GM12878 (cell line): ENCODE measurements around the gene FGGY. TPM values are rescaled to one million over a fixed set of nuclear protein-coding genes. Genes with fewer than 3 reads are reported as not detected.

ENCODE experiments used
- ATAC-seq: fragments of 200-7000 bp; cut with Tn5 transposase; 3 replicates; pipeline ENCODE4 v1.9.1; 2020; ENCODE audit warnings: mild to moderate bottlenecking, moderate library complexity
- BruUV-seq: library from RNA; stranded (reverse); fragments of 400-500 nt; replicated peaks from 2 replicates; lab custom pipeline; 2021; lab: Mats Ljungman, UMichigan
- CTCF ChIA-PET: fragments of 300-600 bp; sonication (Branson Sonifier 250); formaldehyde crosslinking; extraction: SDS; loops from one replicate; lab custom pipeline; 2021; ENCODE audit warnings: inconsistent platforms; lab: Yijun Ruan, JAX
- POLR2A ChIA-PET: fragments of 350-600 bp; formaldehyde crosslinking; extraction: SDS; loops from one replicate; lab custom pipeline; 2021; ENCODE audit warnings: inconsistent platforms; lab: Charles Lee
- RAD21 ChIA-PET: fragments of 300-600 bp; sonication (Branson Sonifier 250); formaldehyde crosslinking; loops from one replicate; lab custom pipeline; 2023; ENCODE audit warnings: antibody characterized with exemption; ENCODE audit not compliant: unreplicated experiment; lab: Charles Lee
- SMC1A ChIA-PET: fragments of 300-600 bp; sonication (Branson Sonifier 250); formaldehyde crosslinking; loops from one replicate; lab custom pipeline; 2023; ENCODE audit not compliant: unreplicated experiment, uncharacterized antibody; lab: Charles Lee
- DNase-seq: peaks from one replicate; pipeline ENCODE4 v3.0.0-alpha.2; 2011; ENCODE audit warnings: low read depth, low spot score
- FAIRE-seq: peaks from 3 replicates; lab custom pipeline; 2011; peaks lifted over from hg19 to GRCh38; lab: Jason Lieb, UNC
- H2AFZ ChIP-seq: 2 replicates; pipeline ENCODE4 v1.6.0; 2011; ENCODE audit warnings: low read depth, low read length, control low read depth; ENCODE audit not compliant: control insufficient read depth
- H3K27ac ChIP-seq: 2 replicates; pipeline ENCODE4 v1.5.1; 2011; ENCODE audit warnings: control low read depth; ENCODE audit not compliant: control insufficient read depth, insufficient read depth
- H3K27me3 ChIP-seq, 2 experiments: replicated peaks in 1 of 2; 2 replicates each; pipeline versions ENCODE4 v1.6.0 to v1.6.1; 2011; ENCODE audit warnings: low read length in 1 of 2; ENCODE audit not compliant: control insufficient read depth in 2 of 2, insufficient read depth in 2 of 2
- H3K36me3 ChIP-seq, 2 experiments: 2 replicates each; pipeline ENCODE4 v1.5.1; 2011; ENCODE audit warnings: low read length in 1 of 2; ENCODE audit not compliant: control insufficient read depth in 2 of 2, insufficient read depth in 2 of 2
- H3K4me1 ChIP-seq: 2 replicates; pipeline ENCODE4 v1.6.1; 2011; ENCODE audit warnings: mild to moderate bottlenecking, low read length, moderate library complexity, mixed read lengths; ENCODE audit not compliant: control insufficient read depth, insufficient read depth
- H3K4me2 ChIP-seq: 2 replicates; pipeline ENCODE4 v1.6.0; 2011; ENCODE audit warnings: control low read depth; ENCODE audit not compliant: control insufficient read depth, insufficient read depth
- H3K4me3 ChIP-seq: fragments of 200-600 bp; sonication (generic); 2 replicates; pipeline ENCODE4 v1.5.1; 2016
- H3K79me2 ChIP-seq: 2 replicates; pipeline ENCODE4 v1.6.0; 2011; ENCODE audit warnings: low read length; ENCODE audit not compliant: control insufficient read depth, insufficient read depth
- H3K9ac ChIP-seq: 2 replicates; pipeline ENCODE4 v1.8.0; 2011; ENCODE audit warnings: low read length, control low read depth, mixed read lengths; ENCODE audit not compliant: control insufficient read depth, insufficient read depth
- H3K9me3 ChIP-seq: replicated peaks from 3 replicates; pipeline ENCODE4 v1.5.1; 2011; ENCODE audit warnings: mild to moderate bottlenecking, low read length; ENCODE audit not compliant: control insufficient read depth, insufficient read depth
- H4K20me1 ChIP-seq: 2 replicates; pipeline ENCODE4 v1.6.0; 2011; ENCODE audit not compliant: control insufficient read depth, insufficient read depth
- ASH2L ChIP-seq: fragments of 300-600, 200-600 bp; sonication (generic); IDR thresholded peaks from 2 replicates; pipeline ENCODE4 v1.6.1; 2017; ENCODE audit warnings: low read depth, mild to moderate bottlenecking, borderline replicate concordance
- ATF7 ChIP-seq: fragments of 450-650 bp; IDR thresholded peaks from 2 replicates; pipeline ENCODE4 v1.6.1; 2016; ENCODE audit warnings: low read depth, mild to moderate bottlenecking
- BACH1 ChIP-seq: fragments of 450-650 bp; IDR thresholded peaks from 2 replicates; pipeline ENCODE4 v1.6.1; 2017; ENCODE audit warnings: mild to moderate bottlenecking, borderline replicate concordance
- CUX1 ChIP-seq: IDR thresholded peaks from 2 replicates; pipeline ENCODE4 v1.6.1; 2012; ENCODE audit warnings: improper control_type of control experiment, low read depth, low read length; ENCODE audit not compliant: insufficient replicate concordance
- EP300 ChIP-seq, 2 experiments: fragments of 150-350 bp in 1 of 2; IDR thresholded peaks; 2 replicates each; pipeline ENCODE4 v1.6.1; 2011 to 2012; ENCODE audit warnings: low read depth in 2 of 2, low read length in 2 of 2, borderline replicate concordance in 1 of 2, improper control_type of control experiment in 1 of 2, inconsistent platforms in 1 of 2; ENCODE audit not compliant: control insufficient read depth in 1 of 2
- HSF1 ChIP-seq: fragments of 150-350 bp; IDR thresholded peaks from 2 replicates; pipeline ENCODE4 v1.6.1; 2014; ENCODE audit warnings: mild to moderate bottlenecking, low read depth, low read length
- IRF4 ChIP-seq: IDR thresholded peaks from 2 replicates; pipeline ENCODE4 v1.6.1; 2011; ENCODE audit warnings: low read depth, low read length
- IRF5 ChIP-seq: fragments of 450-650 bp; IDR thresholded peaks from 2 replicates; pipeline ENCODE4 v1.6.1; 2017; ENCODE audit warnings: borderline replicate concordance
- JUNB ChIP-seq: IDR thresholded peaks from 2 replicates; pipeline ENCODE4 v1.6.1; 2016; ENCODE audit warnings: antibody characterized with exemption, mild to moderate bottlenecking
- NFXL1 ChIP-seq: fragments of 450-650 bp; IDR thresholded peaks from 2 replicates; pipeline ENCODE4 v1.6.1; 2017; ENCODE audit warnings: antibody characterized with exemption, mild to moderate bottlenecking, borderline replicate concordance
- NFYA ChIP-seq: IDR thresholded peaks from 2 replicates; pipeline ENCODE4 v1.6.1; 2011; ENCODE audit warnings: low read depth, mild to moderate bottlenecking, low read length, improper control_type of control experiment, borderline replicate concordance
- NKRF ChIP-seq: fragments of 450-650 bp; conservative IDR thresholded peaks from 2 replicates; pipeline ENCODE4 v1.6.1; 2017; ENCODE audit warnings: mild to moderate bottlenecking, moderate library complexity
- POLR2A ChIP-seq: IDR thresholded peaks from 2 replicates; pipeline ENCODE4 v1.6.1; 2011; ENCODE audit warnings: low read depth, mild to moderate bottlenecking, low read length
- ZNF384 ChIP-seq: IDR thresholded peaks from 2 replicates; pipeline ENCODE4 v1.6.1; 2012; ENCODE audit warnings: low read depth, mild to moderate bottlenecking, low read length, improper control_type of control experiment, borderline replicate concordance
- WGBS: methylation state at CpG from one replicate; pipeline ENCODE4 v1.1.6; 2016; ENCODE audit warnings: low lambda C conversion rate; ENCODE audit not compliant: insufficient replicate concordance, insufficient coverage; ENCODE audit errors: missing lambda C conversion rate; 5-methylcytosine and 5-hydroxymethylcytosine counted together
- in situ Hi-C: fragments of 300-500 bp; cut with MboI; formaldehyde crosslinking; loops from 9 replicates; pipeline ENCODE4 v1.14.3; 2018; ENCODE audit warnings: mixed read lengths
- intact Hi-C: fragments of 100-400 bp; cut with micrococcal nuclease; formaldehyde crosslinking; loops from one replicate; pipeline ENCODE4 v1.14.2; 2022; ENCODE audit not compliant: unreplicated experiment
- polyA plus RNA-seq, 11 experiments: library from polyadenylated mRNA; depleted of rRNA in 4 of 11; unstranded in 6 of 11; stranded (reverse) in 5 of 11; fragments of >200 nt; fragmentation: Nextera tagmentation in 4 of 11; fragmentation: Illumina TruSeq in 1 of 11; extraction: Ambion mirVana in 4 of 11; extraction: Trizol in 1 of 11; gene quantifications; 1 replicate in 1 of 11; 2 replicates in 10 of 11; pipeline versions ENCODE4 v1.2.1 to v1.2.3, GENCODE V29; 2011 to 2016; ENCODE audit warnings: inconsistent platforms in 2 of 11, missing spikeins in 2 of 11, low read depth in 1 of 11
- total RNA-seq, 4 experiments: library from RNA; depleted of rRNA in 3 of 4; stranded (reverse); fragments of >200 nt in 3 of 4; fragmentation: Illumina TruSeq in 1 of 4; extraction: Trizol in 1 of 4; gene quantifications; 2 replicates each; pipeline versions ENCODE4 v1.2.1 to v1.2.3, GENCODE V29; 2013 to 2021

FGGY gene
- total and polyA plus RNA-seq, 10 of the 15 experiments (the other 5 are each of a cell fraction or from before 2014, with no cell fraction given) = 6.2 to 11.9 (median 7.5) TPM

GRCh38 chr1:59477867-59478266 lies 181.0 kb downstream of the FGGY start:
- POLR2A ChIA-PET = no interaction called here
- BruUV-seq = no TSS peak
- Histone ChIP-seq H3K36me3 (no peaks in the 10 kb centered on the region; a peak in 1 of 4 replicates), H3K4me2 (no peak overlapping the region), H3K4me3 (no peak overlapping the region), H3K9me3 (no peaks in the 10 kb centered on the region), H2AFZ (no peak overlapping the region), H3K4me1 (peaks cover under 1% of the 10 kb centered on the region; the same call in 1 of the 2 replicates), H4K20me1 (no peaks in the 10 kb centered on the region), H3K79me2 (no peaks in the 10 kb centered on the region), H3K9ac (no peak overlapping the region), H3K27ac (no peak overlapping the region), H3K27me3 (no peaks in the 10 kb centered on the region)
- no peak for TF ChIP-seq NFXL1
- no peak for TF ChIP-seq ATF7
- no peak for TF ChIP-seq POLR2A
- no peak for TF ChIP-seq EP300 (IDR thresholded peaks at IDR 0.05; ENCODE audit: borderline replicate concordance in 1 of 2, control insufficient read depth in 1 of 2, low read depth in 2 of 2, low read length in 2 of 2)
- TF ChIP-seq NFYA = no peak
- TF ChIP-seq JUNB = no peak
- TF ChIP-seq IRF4 = no peak
- no peak for TF ChIP-seq CUX1
- TF ChIP-seq ASH2L = no peak
- TF ChIP-seq HSF1 = no peak
- TF ChIP-seq ZNF384 = no peak
- no peak for TF ChIP-seq NKRF
- no peak for TF ChIP-seq IRF5
- TF ChIP-seq BACH1 = no peak
- intact Hi-C loops (no loop called here), in situ Hi-C loops (no loop called here)
- FAIRE-seq (no peak), ATAC-seq (no peak), DNase-seq (no peak)
- CTCF ChIA-PET = no interaction called here
- WGBS = 56% methylated on average over 4 of the region's 4 CpGs
- RAD21 ChIA-PET = no interaction called here
- SMC1A ChIA-PET = interaction anchor here (0.8 to 1.1 kb wide), 2 partner anchors 7 to 205 kb away, joined by 3 to 4 read pairs; no protein-coding TSS in a partner anchor
